Smooth muscle cell (in vitro differentiated cells): Measurements from ENCODE around the gene BTNL9. TPM values are rescaled to one million over a fixed set of nuclear protein-coding genes. Genes with fewer than 3 reads are reported as not detected.

Experiments
- DNase-seq: peaks from one replicate; lab custom pipeline; 2025; ENCODE audit not compliant: unreplicated experiment; lab: John Stamatoyannopoulos, UW
- H2AFZ ChIP-seq: fragments of 200-600 bp; sonication (generic); 2 replicates; pipeline ENCODE4 v1.6.0; 2016; ENCODE audit warnings: antibody characterized with exemption, low read depth, mild to moderate bottlenecking
- H3F3A ChIP-seq: fragments of 200-600 bp; sonication (generic); 2 replicates; pipeline ENCODE4 v1.6.0; 2017; ENCODE audit warnings: antibody characterized with exemption, low read depth
- H3K27ac ChIP-seq: fragments of 200-600 bp; sonication (generic); 2 replicates; pipeline ENCODE4 v1.5.1; 2016; ENCODE audit warnings: low read depth, mild to moderate bottlenecking
- H3K27me3 ChIP-seq: fragments of 200-600 bp; sonication (generic); 2 replicates; pipeline ENCODE4 v1.6.1; 2016; ENCODE audit warnings: low read depth, mild to moderate bottlenecking
- H3K36me3 ChIP-seq: fragments of 200-600 bp; sonication (generic); 2 replicates; pipeline ENCODE4 v1.5.1; 2016; ENCODE audit warnings: low read depth
- H3K4me1 ChIP-seq: fragments of 200-600 bp; sonication (generic); 2 replicates; pipeline ENCODE4 v1.5.1; 2016; ENCODE audit warnings: low read depth
- H3K4me2 ChIP-seq: fragments of 200-600 bp; sonication (generic); 2 replicates; pipeline ENCODE4 v1.6.0; 2016; ENCODE audit warnings: mild to moderate bottlenecking
- H3K4me3 ChIP-seq: fragments of 200-600 bp; sonication (generic); 2 replicates; pipeline ENCODE4 v1.5.1; 2016; ENCODE audit warnings: mild to moderate bottlenecking
- H3K79me2 ChIP-seq: fragments of 200-600 bp; sonication (generic); 2 replicates; pipeline ENCODE4 v1.6.0; 2016; ENCODE audit warnings: low read depth, mild to moderate bottlenecking
- H3K9ac ChIP-seq: fragments of 200-600 bp; sonication (generic); 2 replicates; pipeline ENCODE4 v1.6.0; 2016; ENCODE audit warnings: low read depth
- H3K9me3 ChIP-seq: fragments of 200-600 bp; sonication (generic); replicated peaks from 2 replicates; pipeline ENCODE4 v1.5.1; 2016; ENCODE audit warnings: low read depth
- H4K20me1 ChIP-seq: fragments of 200-600 bp; sonication (generic); 2 replicates; pipeline ENCODE4 v1.6.0; 2016; ENCODE audit warnings: low read depth
- WGBS: methylation state at CpG from one replicate; pipeline ENCODE4 v1.1.7; 2016; ENCODE audit warnings: low lambda C conversion rate; 5-methylcytosine and 5-hydroxymethylcytosine counted together
- polyA plus RNA-seq: library from polyadenylated mRNA; unstranded; fragments of >200 nt; fragmentation: Nextera tagmentation; extraction: Ambion mirVana; gene quantifications from 2 replicates; pipeline ENCODE4 v1.2.1, GENCODE V29; 2016
- total RNA-seq: library from RNA; depleted of rRNA; stranded (reverse); fragments of >200 nt; gene quantifications from 2 replicates; pipeline ENCODE4 v1.2.3, GENCODE V29; 2014
- TF ChIP-seq, protein P1 (sequence below): fragments of 200-600 bp; sonication (generic); IDR thresholded peaks from 2 replicates; pipeline ENCODE4 v1.5.1; 2017; ENCODE audit warnings: borderline replicate concordance, mild to moderate bottlenecking, antibody characterized with exemption; ENCODE audit not compliant: insufficient read depth, poor library complexity, severe bottlenecking

BTNL9 gene
- total and polyA plus RNA-seq, 2 experiments from 2014 or later = not detected

DNA sequence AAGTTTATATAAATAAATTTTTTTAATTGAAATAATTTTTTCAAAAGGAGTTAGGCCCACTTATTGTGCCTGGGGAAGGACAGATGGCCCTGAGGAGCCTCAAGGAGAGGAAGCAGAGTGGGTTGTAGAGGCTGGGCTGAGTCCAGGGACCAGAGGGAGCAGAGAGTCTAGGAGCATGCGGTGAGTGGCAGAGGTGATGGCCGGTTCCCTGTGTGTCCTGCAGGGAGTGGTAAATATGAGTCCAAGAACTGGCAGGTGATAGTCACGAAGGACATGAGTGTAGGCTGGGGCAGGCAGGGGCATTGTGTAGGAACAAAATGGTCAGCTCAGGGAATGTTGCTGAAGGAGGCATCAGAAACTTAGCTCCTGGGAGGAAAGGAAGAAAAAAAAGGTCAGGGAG is 8.3 kb upstream of the BTNL9 start:
- Histone ChIP-seq H3K4me3 (no peak overlapping the region), H3K9me3 (no peaks in the 10 kb centered on the region), H3K4me1 (no peaks in the 10 kb centered on the region), H3K79me2 (no peaks in the 10 kb centered on the region), H3F3A (no peaks in the 10 kb centered on the region), H3K36me3 (no peaks in the 10 kb centered on the region), H3K27me3 (no peaks in the 10 kb centered on the region), H3K4me2 (no peak overlapping the region), H3K27ac (no peak overlapping the region), H2AFZ (no peak overlapping the region), H4K20me1 (no peaks in the 10 kb centered on the region), H3K9ac (no peak overlapping the region)
- 90% methylated on average over 3 of the region's 3 CpGs for WGBS
- DNase-seq = no peak
- TF ChIP-seq, protein P1, sequence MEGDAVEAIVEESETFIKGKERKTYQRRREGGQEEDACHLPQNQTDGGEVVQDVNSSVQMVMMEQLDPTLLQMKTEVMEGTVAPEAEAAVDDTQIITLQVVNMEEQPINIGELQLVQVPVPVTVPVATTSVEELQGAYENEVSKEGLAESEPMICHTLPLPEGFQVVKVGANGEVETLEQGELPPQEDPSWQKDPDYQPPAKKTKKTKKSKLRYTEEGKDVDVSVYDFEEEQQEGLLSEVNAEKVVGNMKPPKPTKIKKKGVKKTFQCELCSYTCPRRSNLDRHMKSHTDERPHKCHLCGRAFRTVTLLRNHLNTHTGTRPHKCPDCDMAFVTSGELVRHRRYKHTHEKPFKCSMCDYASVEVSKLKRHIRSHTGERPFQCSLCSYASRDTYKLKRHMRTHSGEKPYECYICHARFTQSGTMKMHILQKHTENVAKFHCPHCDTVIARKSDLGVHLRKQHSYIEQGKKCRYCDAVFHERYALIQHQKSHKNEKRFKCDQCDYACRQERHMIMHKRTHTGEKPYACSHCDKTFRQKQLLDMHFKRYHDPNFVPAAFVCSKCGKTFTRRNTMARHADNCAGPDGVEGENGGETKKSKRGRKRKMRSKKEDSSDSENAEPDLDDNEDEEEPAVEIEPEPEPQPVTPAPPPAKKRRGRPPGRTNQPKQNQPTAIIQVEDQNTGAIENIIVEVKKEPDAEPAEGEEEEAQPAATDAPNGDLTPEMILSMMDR = no peak

DNA sequence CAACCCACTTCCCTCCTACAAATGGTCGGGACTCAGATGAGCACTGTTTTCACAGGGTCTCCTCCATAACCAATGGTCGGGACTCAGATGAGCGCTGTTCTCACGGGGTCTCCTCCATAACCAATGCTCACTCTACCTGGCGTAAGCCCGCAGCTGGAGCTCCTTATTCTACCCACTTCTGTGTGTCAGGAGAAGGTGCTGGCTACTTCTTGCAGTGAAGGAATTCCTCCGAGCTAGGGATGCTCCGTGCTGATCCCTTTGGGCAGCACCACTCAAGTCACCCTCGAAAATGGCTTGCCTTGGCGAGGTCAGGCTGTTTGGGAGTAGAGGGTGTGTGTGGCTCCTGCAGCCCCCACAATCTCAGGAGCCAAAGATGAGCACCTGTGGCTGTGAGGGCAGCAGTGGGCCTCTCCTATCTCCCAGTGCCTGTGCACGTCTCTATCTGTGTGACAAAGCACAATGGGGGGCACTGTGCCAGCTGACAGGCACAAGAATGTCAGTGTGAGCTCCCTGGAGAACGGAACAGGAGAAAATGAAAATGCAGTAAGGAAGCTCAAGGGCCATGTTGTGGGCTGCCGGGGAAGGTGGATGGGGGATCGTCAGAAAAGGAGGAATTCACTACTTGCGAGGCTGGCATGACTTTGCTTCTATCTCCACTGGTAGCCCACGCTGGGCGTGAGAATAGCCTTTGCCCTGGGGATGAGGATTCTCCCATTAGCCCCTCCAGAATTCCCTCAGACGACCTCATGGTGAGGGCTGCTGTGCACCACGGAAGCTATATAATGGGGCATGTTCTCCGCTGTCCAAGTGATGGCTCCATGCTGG is 3.9 kb upstream of the BTNL9 start:
- H3K4me1 ChIP-seq = no peaks in the 10 kb centered on the region
- no peak overlapping the region for H3K27ac ChIP-seq
- H3K79me2 ChIP-seq = no peaks in the 10 kb centered on the region
- no peaks in the 10 kb centered on the region for H3K9me3 ChIP-seq
- no peak overlapping the region for H3K4me3 ChIP-seq
- 86% methylated on average over 20 of the region's 20 CpGs for WGBS
- no peak for DNase-seq
- no peak overlapping the region for H2AFZ ChIP-seq
- no peaks in the 10 kb centered on the region for H4K20me1 ChIP-seq
- H3K36me3 ChIP-seq = no peaks in the 10 kb centered on the region
- no peak overlapping the region for H3K9ac ChIP-seq
- TF ChIP-seq, protein P1 = no peak
- no peaks in the 10 kb centered on the region for H3F3A ChIP-seq
- no peak overlapping the region for H3K4me2 ChIP-seq
- H3K27me3 ChIP-seq = peaks cover 7% of the 10 kb centered on the region

DNA sequence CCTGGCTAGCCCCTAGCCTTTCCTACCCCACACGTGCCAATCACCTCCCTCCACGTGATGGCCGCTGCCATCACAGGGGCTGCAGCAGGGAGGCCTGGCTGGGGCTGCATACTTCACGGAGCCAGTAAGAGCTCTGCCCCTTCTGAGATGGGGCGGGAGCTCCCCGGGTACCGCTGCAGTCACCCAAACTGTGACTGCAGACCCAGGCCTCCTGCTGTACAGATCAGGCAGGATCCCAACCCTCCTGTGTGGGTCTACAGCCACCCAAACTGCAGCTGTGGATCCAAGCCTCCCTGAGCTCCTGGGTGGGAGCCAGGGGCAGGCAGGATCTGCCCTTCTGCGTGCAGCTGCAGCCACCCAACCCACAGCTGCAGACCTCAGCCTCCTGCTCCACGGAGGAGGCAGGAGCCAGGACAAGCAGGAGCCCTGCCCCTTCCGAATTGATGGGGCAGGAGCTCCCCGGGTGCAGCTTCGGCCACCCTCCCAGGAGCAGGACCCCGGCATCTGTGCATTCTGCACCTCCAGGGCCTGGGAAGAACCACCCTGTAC is 3.2 kb upstream of the BTNL9 start:
- H3F3A ChIP-seq = no peaks in the 10 kb centered on the region
- H3K9ac ChIP-seq = no peak overlapping the region
- H3K9me3 ChIP-seq = no peaks in the 10 kb centered on the region
- no peaks in the 10 kb centered on the region for H3K4me1 ChIP-seq
- no peak overlapping the region for H3K4me3 ChIP-seq
- no peaks in the 10 kb centered on the region for H3K79me2 ChIP-seq
- 85% methylated on average over 13 of the region's 13 CpGs for WGBS
- TF ChIP-seq, protein P1 = no peak
- no peaks in the 10 kb centered on the region for H4K20me1 ChIP-seq
- H3K27me3 ChIP-seq = peaks cover 12% of the 10 kb centered on the region
- H3K27ac ChIP-seq = no peak overlapping the region
- H3K4me2 ChIP-seq = no peak overlapping the region
- H3K36me3 ChIP-seq = no peaks in the 10 kb centered on the region
- H2AFZ ChIP-seq = no peak overlapping the region
- DNase-seq = no peak
